Coronary artery (tissue), 2 donors: ENCODE results near the gene MAP3K4.

ENCODE experiments used
- DNase-seq: peaks from one replicate; pipeline ENCODE4 v3.0.0-alpha.2; 2017; ENCODE audit warnings: low spot score
- H3K27ac ChIP-seq, 2 donors: fragments of 200-600 bp; sonication (generic); one replicate each; pipeline ENCODE4 v1.5.1; 2016 to 2019
- H3K4me3 ChIP-seq: fragments of 200-600 bp; sonication (generic); 2 replicates; pipeline ENCODE4 v1.5.1; 2016; ENCODE audit warnings: mild to moderate bottlenecking, moderate library complexity
- CTCF ChIP-seq: fragments of 200-600 bp; sonication (generic); IDR thresholded peaks from one replicate; pipeline ENCODE4 v1.5.1; 2019; ENCODE audit warnings: antibody characterized with exemption

MAP3K4 gene

GRCh38 chr6:161009991-161010390 lies 18.4 kb downstream of the MAP3K4 start:
- Histone ChIP-seq H3K27ac (no peak overlapping the region), H3K4me3 (no peak overlapping the region)
- TF ChIP-seq CTCF, result no peak
- no peak for DNase-seq

GRCh38 chr6:161010418-161010817 lies 18.8 kb downstream of the MAP3K4 start:
- Histone ChIP-seq H3K4me3 (no peak overlapping the region), H3K27ac (no peak overlapping the region)
- no peak for TF ChIP-seq CTCF
- DNase-seq, result no peak

- no peak for TF ChIP-seq CTCF
- Histone ChIP-seq H3K27ac (peak overlapping the region; percentile 70 to 78), H3K4me3 (peak overlapping the region; percentile 44)
- no peak for DNase-seq
Observed at GRCh38 chr6:161011492-161012480, 20.2 kb downstream of the MAP3K4 start.

GRCh38 chr6:161013695-161014094 lies 22.1 kb downstream of the MAP3K4 start:
- TF ChIP-seq CTCF, result no peak
- Histone ChIP-seq H3K27ac (no peak overlapping the region), H3K4me3 (no peak overlapping the region)
- no peak for DNase-seq

GRCh38 chr6:161017766-161018564 lies 26.4 kb downstream of the MAP3K4 start:
- no peak for DNase-seq
- H3K27ac ChIP-seq, result no peak overlapping the region
- no peak overlapping the region for H3K4me3 ChIP-seq
- no peak for TF ChIP-seq CTCF

- DNase-seq, result no peak
- H3K27ac ChIP-seq, result no peak overlapping the region
- no peak overlapping the region for H3K4me3 ChIP-seq
- no peak for TF ChIP-seq CTCF
Observed at GRCh38 chr6:161019324-161019839, 27.8 kb downstream of the MAP3K4 start.
